ENCODE results near the gene CEACAM19. TPM values are rescaled to one million over a fixed set of nuclear protein-coding genes. Genes with fewer than 3 reads are reported as not detected.

The CEACAM19 gene
- total RNA-seq, 2 donors from 2014 or later: 0.27 to 0.39 TPM

DNA sequence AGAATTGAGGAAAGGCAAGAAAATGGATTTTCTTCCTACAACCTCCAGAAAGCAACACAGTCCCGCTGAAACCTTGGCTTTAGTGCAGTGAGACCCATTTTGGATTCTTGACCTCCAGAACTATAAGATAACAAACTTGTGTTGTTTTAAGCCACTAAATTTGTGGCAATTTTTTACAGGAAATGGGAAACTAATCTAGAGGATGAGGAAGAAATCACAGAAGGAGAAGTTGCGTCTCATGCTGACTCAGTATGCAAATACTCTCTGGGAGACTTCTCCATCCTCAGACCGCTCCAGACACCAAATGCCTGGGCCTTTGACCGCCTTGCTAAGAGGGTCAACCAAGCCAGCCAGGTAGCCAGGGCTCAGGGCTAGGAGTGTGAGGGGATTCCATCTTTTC, 14.6 kb downstream of the CEACAM19 start:
- no peak for DNase-seq
- no peak for ATAC-seq
- H3K27me3 Mint-ChIP-seq: peaks cover 29% of the 10 kb centered on the region

DNA sequence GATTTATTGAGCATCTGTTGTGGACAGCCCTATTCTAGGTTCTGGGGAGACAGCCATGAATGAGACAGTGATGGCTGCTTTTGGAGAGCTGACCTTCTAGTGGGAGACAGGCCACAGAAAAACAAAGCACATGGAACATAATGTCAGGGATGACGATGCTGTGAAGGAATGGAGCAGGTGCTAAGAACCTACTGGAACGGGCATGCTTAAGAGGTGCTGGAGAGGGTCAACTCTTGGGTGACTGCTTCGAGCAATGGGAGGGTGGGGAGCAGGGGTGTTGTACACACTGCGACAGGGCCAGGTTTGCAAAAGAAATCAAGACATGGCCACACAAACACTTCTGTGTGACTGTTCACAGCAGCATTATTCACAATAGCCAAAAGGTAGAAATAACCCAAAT, 15.6 kb downstream of the CEACAM19 start:
- peaks cover 20% of the 10 kb centered on the region for H3K4me1 Mint-ChIP-seq

More for the DNA sequence above, 14.6 kb downstream of the CEACAM19 start:
- no peak overlapping the region for H3K4me3 Mint-ChIP-seq
- no peak overlapping the region for H3K27ac Mint-ChIP-seq
- peaks cover 19% of the 10 kb centered on the region for H3K4me1 Mint-ChIP-seq
- peaks cover 4% of the 10 kb centered on the region for H3K36me3 Mint-ChIP-seq (ENCODE audit: low read depth)
- H3K9me3 ChIP-seq (ENCODE audit: control insufficient read depth, low read length, poor library complexity, severe bottlenecking): no peaks in the 10 kb centered on the region

DNA sequence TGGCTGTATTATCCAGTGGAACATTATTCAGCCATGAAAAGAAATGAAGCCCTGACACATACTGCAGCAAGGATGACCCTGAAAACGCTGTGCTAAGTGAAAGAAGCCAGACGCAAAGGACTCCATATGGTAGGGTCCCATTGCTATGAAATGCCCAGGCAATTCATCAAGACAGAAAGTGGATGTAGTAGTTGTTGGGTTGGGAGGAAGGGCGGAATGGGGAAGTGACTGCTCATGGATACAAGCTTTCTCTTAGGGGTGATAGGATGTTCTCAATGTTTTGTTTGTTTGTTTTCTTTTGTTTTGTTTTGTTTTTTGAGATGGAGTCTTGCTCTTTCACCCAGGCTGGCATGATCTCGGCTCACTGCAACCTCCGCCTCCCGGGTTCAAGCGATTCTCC, 16.6 kb downstream of the CEACAM19 start:
- H3K9me3 ChIP-seq (ENCODE audit: control insufficient read depth, low read length, poor library complexity, severe bottlenecking): no peaks in the 10 kb centered on the region
- H3K36me3 Mint-ChIP-seq (ENCODE audit: low read depth): peaks cover 3% of the 10 kb centered on the region
- ATAC-seq (no peak), DNase-seq (no peak)
- H3K27me3 Mint-ChIP-seq: peaks cover 28% of the 10 kb centered on the region
- no peak overlapping the region for H3K4me3 Mint-ChIP-seq
- H3K27ac Mint-ChIP-seq: no peak overlapping the region
- peaks cover 27% of the 10 kb centered on the region for H3K4me1 Mint-ChIP-seq

More for the DNA sequence above, 15.6 kb downstream of the CEACAM19 start:
- Mint-ChIP-seq H3K4me3 (no peak overlapping the region), H3K27ac (peak overlapping the region; percentile 75), H3K36me3 (ENCODE audit: low read depth) (peaks cover 4% of the 10 kb centered on the region), H3K27me3 (peaks cover 29% of the 10 kb centered on the region)
- H3K9me3 ChIP-seq (ENCODE audit: control insufficient read depth, low read length, poor library complexity, severe bottlenecking): no peaks in the 10 kb centered on the region
- DNase-seq (no peak), ATAC-seq (no peak)

DNA sequence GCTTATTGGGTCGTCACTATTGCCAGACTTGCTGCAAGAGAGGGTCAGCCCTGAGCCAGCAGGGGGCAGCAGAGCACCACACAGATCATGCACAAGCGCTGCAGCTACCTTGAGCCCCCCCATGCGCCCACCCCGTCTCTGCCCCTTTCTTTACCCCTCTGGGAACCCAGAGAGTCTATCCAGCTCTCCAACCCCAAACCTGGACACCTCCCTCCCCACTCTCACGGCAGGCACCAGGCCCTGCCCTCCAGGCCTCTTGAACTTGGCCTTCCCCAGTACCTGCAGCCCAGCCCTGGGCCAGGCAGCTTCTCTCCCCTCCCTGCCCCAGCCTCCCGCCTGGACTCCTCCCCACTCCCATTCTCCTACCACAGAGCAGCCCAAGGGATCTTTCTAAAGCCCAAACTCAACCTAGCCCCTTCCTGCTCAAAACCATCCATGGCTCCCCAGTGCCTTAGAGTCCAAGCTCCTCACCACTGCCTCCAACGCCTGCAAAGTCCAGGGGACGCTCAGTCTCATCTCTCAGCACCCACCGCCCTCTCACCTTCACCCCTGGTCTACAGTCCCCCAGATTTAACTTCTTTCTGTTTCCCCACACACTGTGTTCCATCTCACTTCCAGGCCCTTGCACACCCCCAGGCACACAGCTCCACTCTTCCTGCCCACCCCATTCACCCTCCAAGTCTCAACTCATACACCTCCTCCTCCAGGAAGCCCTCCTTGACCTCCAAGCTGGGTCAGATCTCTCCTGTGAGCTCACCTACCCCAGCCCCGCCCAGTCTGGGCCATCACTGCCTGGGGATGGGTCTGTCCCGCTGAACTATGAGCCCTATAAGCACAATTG, 18.2 kb downstream of the CEACAM19 start:
- no peaks in the 10 kb centered on the region for H3K9me3 ChIP-seq (ENCODE audit: control insufficient read depth, low read length, poor library complexity, severe bottlenecking)
- DNase-seq: peak; percentile 55 to 73 (median 65)
- ATAC-seq: peak; percentile 48
- Mint-ChIP-seq H3K4me1 (peaks cover 30% of the 10 kb centered on the region), H3K27me3 (peaks cover 21% of the 10 kb centered on the region), H3K27ac (peak overlapping the region; percentile 78), H3K4me3 (no peak overlapping the region), H3K36me3 (ENCODE audit: low read depth) (no peaks in the 10 kb centered on the region)

DNA sequence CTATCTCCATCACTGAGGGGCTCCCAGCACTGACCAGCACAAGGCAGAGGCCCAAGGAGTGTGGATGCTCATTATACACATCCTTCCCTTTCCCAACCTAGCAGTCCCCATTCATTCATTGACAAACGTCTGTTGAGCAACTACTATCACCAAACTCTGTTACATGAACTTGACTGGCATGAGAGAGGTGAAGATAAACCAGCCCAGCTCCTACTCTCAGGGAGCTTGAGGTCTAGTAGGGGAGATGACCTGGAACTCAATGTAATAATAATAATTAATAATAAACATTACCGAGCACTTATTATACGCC, 18.8 kb downstream of the CEACAM19 start:
- no peak for ATAC-seq
- Mint-ChIP-seq H3K4me1 (peaks cover 28% of the 10 kb centered on the region), H3K4me3 (no peak overlapping the region), H3K27me3 (peaks cover 15% of the 10 kb centered on the region), H3K27ac (peak overlapping the region; percentile 78), H3K36me3 (ENCODE audit: low read depth) (no peaks in the 10 kb centered on the region)
- H3K9me3 ChIP-seq (ENCODE audit: control insufficient read depth, low read length, poor library complexity, severe bottlenecking): no peaks in the 10 kb centered on the region
- no peak for DNase-seq

DNA sequence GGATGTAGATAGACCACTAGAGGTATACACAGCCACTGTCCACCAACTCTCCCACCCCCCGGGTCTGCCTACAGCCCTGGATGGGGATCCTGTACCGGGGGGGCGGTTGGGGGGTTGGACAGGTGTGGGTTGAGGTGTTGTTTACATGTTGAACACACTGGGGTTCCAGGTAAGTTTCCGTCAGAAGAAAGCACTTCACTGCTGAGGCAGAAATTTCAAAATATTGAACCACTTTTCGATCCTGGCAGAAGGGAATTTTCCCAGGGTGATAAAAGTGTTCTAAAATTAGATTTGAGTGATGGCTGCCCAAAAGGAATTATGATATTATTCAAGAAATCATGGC, 21.1 kb downstream of the CEACAM19 start:
- ATAC-seq: peak; percentile 63
- no peak for DNase-seq
- H3K9me3 ChIP-seq (ENCODE audit: control insufficient read depth, low read length, poor library complexity, severe bottlenecking): no peaks in the 10 kb centered on the region
- peak overlapping the region; percentile 78 for H3K4me3 Mint-ChIP-seq
- H3K27me3 Mint-ChIP-seq: peaks cover 6% of the 10 kb centered on the region
- peak overlapping the region; percentile 96 for H3K27ac Mint-ChIP-seq
- peaks cover 31% of the 10 kb centered on the region for H3K4me1 Mint-ChIP-seq
- H3K36me3 Mint-ChIP-seq (ENCODE audit: low read depth): peaks cover 4% of the 10 kb centered on the region

DNA sequence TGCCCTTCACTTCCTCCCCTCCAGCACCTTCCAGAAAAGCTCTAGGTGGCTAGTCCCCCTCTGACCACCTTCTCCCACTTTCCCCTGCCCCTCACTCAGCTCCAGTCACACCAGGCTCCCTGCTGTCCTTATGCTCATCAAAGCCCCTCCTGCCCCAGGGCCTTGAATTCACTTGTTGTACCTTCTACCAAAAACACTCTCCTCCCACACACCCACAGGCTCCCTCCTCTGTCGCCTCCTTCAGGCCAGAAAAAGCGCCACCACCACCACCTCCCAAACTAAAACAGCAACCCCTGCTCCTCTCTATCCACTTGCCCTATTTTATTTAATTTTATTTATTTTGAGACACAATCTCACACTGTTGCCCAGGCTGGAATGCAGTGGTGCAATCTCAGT, 22.9 kb downstream of the CEACAM19 start:
- H3K4me3 Mint-ChIP-seq: peak overlapping the region; percentile 64
- ATAC-seq (no peak), DNase-seq (no peak)
- H3K9me3 ChIP-seq (ENCODE audit: control insufficient read depth, low read length, poor library complexity, severe bottlenecking): no peaks in the 10 kb centered on the region
- peaks cover 4% of the 10 kb centered on the region for H3K36me3 Mint-ChIP-seq (ENCODE audit: low read depth)
- peaks cover 28% of the 10 kb centered on the region for H3K4me1 Mint-ChIP-seq
- peaks cover 12% of the 10 kb centered on the region for H3K27me3 Mint-ChIP-seq
- H3K27ac Mint-ChIP-seq: peak overlapping the region; percentile 88

DNA sequence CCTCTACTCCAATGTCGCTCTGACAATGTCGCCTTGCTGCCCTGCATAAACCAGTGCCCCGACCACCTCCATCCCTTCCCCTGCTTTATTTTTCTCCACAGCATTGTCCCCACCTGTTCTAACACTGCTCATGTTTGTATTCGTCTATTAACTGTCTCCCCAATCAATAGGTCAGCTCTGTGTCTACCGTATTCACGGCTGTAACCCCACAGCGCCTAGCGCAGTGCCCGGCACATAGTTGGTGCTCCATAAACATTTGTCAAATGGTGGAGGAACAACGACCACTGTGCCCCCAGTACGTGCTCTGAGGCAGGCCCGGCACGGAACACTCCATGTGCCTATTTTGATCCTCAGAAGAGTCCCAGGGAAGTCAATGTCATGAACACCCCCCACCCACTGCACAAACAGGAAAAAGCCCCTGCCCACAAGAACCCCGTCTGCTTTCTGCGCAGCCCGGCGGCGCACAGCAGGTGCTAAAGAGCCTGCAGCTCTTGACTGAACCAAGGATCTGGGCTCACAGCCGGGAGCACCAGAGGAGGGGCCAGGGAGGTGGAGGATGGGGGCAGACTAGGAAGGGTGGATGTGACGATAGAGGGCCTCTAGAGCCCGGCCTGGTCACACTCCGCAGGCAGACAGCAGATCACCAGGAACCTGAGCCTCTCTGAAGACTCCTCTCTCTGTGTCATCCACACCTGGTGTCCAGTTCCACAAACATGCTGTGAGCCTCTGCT, 25.8 kb downstream of the CEACAM19 start:
- no peak overlapping the region for H3K4me3 Mint-ChIP-seq
- peaks cover 12% of the 10 kb centered on the region for H3K27me3 Mint-ChIP-seq
- no peaks in the 10 kb centered on the region for H3K9me3 ChIP-seq (ENCODE audit: control insufficient read depth, low read length, poor library complexity, severe bottlenecking)
- H3K4me1 Mint-ChIP-seq: peaks cover 15% of the 10 kb centered on the region
- DNase-seq (no peak), ATAC-seq (no peak)
- H3K36me3 Mint-ChIP-seq (ENCODE audit: low read depth): peaks cover 4% of the 10 kb centered on the region
- peak overlapping the region; percentile 29 for H3K27ac Mint-ChIP-seq

DNA sequence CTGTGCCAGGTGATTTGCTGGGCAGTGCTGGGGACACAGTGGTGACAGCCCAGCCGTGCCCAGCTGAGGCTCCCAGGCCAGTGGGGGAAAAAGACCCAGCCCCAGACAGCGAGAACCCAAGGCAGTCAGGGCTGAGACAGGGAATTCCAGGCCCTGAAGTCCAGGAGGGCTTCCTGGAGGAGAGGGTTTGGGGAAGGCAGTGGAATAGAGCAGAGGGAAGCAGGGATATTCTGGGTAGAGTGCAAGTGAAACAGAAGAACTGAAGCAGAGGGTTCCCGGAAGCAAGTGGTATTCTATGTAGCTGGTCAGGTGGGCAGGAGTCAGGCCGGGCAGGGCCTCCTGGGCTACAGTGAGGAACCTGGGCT, 26.4 kb downstream of the CEACAM19 start:
- H3K27me3 Mint-ChIP-seq: peaks cover 12% of the 10 kb centered on the region
- ATAC-seq (no peak), DNase-seq (no peak)
- H3K27ac Mint-ChIP-seq: peak overlapping the region; percentile 19
- H3K4me1 Mint-ChIP-seq: peaks cover 11% of the 10 kb centered on the region
- no peaks in the 10 kb centered on the region for H3K9me3 ChIP-seq (ENCODE audit: control insufficient read depth, low read length, poor library complexity, severe bottlenecking)
- peaks cover 4% of the 10 kb centered on the region for H3K36me3 Mint-ChIP-seq (ENCODE audit: low read depth)
- no peak overlapping the region for H3K4me3 Mint-ChIP-seq

DNA sequence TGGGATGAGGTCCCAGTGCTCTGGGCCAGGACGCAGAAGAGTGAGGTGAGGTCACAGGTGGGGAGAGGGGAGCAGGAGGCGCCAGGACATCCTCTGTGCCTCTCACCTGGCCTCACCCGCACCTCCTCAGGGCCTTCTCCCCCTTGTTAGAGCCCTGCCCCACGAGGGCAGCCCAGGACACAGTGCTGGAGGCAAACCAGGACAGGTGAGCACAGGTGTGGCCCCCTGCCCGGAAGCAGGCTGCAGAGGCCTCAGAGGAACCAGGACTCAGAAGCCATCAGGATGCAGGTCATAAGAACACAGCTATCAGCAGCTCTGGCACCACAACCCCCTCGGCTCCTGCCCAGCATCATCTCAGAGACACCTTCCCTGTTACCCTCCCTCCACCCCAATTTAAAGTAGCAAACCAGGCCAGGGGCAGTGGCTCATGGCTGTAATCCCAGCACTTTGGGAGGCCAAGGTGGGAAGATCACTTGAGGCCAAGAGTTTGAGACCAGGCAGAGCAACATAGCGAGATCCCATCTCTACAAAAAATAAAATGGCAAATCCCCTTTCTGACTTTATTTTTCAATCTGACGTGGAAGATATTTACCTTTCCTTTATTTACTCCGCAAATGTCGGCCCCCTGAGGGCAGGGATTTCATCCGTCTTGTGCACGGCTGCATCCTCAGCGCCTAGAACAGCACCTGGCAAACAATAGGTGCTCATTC, 27.4 kb downstream of the CEACAM19 start, which contains the start of gene CEACAM16:
Gene CEACAM16, plus strand, starts transcription at position 660 of the 710 bp plus-strand sequence. CDS start 2,306 bp downstream, outside the sequence.
- H3K27me3 Mint-ChIP-seq: peaks cover 12% of the 10 kb centered on the region
- H3K4me1 Mint-ChIP-seq: peaks cover 8% of the 10 kb centered on the region
- no peak for DNase-seq
- peaks cover 4% of the 10 kb centered on the region for H3K36me3 Mint-ChIP-seq (ENCODE audit: low read depth)
- peak within 1 kb of the TSS; percentile 19 for H3K27ac Mint-ChIP-seq
- no peak within 1 kb of the TSS for H3K4me3 Mint-ChIP-seq
- no peaks in the 10 kb centered on the region for H3K9me3 ChIP-seq (ENCODE audit: control insufficient read depth, low read length, poor library complexity, severe bottlenecking)
- no peak for ATAC-seq

DNA sequence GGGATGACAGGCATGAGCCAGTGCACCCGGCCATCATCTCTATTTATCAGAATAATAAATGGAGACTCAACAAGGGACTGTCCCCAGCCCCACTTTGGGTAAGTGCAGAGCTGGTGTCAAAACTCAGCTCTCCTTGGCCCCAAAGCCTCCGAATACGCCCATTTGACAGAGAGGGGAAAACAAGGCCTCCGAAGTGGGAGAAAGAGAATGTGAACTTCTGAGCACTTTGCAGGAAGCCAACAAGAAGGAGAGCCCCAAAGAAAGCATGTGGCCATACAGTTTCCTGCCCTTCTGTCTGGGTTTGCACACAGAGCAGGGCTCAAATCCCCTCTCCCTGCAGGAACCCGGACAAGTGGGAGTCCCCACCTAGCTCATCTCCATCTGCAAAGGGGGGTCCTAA, 29.3 kb downstream of the CEACAM19 start:
- ATAC-seq: no peak
- DNase-seq: no peak
- H3K27ac Mint-ChIP-seq: no peak overlapping the region
- no peak overlapping the region for H3K4me3 Mint-ChIP-seq
- H3K27me3 Mint-ChIP-seq: peaks cover 12% of the 10 kb centered on the region
- no peaks in the 10 kb centered on the region for H3K9me3 ChIP-seq (ENCODE audit: control insufficient read depth, low read length, poor library complexity, severe bottlenecking)
- peaks cover 4% of the 10 kb centered on the region for H3K4me1 Mint-ChIP-seq
- H3K36me3 Mint-ChIP-seq (ENCODE audit: low read depth): peaks cover 4% of the 10 kb centered on the region

DNA sequence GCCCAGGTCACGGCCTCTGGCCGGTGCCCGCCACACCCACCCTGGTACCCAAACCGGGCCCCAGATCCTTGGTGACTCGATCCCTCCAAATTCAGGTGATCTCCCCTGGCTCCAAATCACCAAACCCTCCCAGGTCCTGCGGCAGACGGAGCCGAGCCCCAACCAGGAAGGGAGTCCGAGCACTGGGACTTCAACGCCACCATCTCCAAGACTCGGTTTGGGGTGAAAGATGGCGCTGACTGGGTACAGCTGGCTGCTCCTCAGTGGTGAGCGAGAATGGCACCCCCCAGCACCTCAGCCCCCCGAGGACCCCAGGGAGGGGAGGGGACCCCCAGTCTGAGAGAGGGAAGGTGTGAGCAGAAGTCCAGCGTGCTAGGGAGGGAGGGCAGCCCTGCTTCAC, 29.9 kb downstream of the CEACAM19 start:
- peaks cover 4% of the 10 kb centered on the region for H3K4me1 Mint-ChIP-seq
- H3K27ac Mint-ChIP-seq: no peak overlapping the region
- H3K4me3 Mint-ChIP-seq: no peak overlapping the region
- H3K36me3 Mint-ChIP-seq (ENCODE audit: low read depth): peaks cover 4% of the 10 kb centered on the region
- ATAC-seq (no peak), DNase-seq (no peak)
- peaks cover 12% of the 10 kb centered on the region for H3K27me3 Mint-ChIP-seq
- H3K9me3 ChIP-seq (ENCODE audit: control insufficient read depth, low read length, poor library complexity, severe bottlenecking): no peaks in the 10 kb centered on the region

DNA sequence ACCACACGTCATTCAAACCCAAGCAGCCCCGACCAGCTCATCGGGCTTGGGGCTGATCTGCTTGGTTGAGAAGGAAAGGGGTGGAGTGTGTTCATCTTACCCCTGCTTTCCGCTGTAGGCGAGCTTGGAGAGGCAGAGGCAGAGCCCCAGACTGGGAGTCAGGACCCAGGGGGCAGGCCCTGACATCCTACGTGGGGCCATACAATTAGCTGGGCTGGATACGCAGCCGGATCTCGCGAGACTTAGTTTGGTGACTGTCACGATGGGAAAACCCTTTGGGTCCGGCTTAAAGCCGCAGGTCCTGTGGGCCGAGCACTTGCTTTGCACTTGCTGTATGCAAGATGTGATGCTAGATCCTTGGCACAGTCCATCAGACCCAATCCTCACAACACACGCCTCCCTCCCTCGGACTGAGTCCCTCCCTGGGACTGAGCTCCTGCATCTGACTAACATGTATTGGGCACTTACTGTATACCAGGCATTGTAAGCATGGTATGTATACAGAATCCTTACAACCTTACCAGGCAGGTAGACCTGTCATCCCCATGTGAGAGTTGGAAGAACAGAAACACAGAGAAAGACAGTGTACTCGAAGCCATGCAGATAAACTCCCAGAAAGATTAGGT, 31.4 kb downstream of the CEACAM19 start:
- H3K9me3 ChIP-seq (ENCODE audit: control insufficient read depth, low read length, poor library complexity, severe bottlenecking): no peaks in the 10 kb centered on the region
- ATAC-seq: no peak
- no peak for DNase-seq
- H3K36me3 Mint-ChIP-seq (ENCODE audit: low read depth): no peaks in the 10 kb centered on the region
- no peaks in the 10 kb centered on the region for H3K4me1 Mint-ChIP-seq
- H3K27ac Mint-ChIP-seq: no peak overlapping the region
- H3K27me3 Mint-ChIP-seq: peaks cover 9% of the 10 kb centered on the region
- no peak overlapping the region for H3K4me3 Mint-ChIP-seq
